ENCODE data around the gene FAM222A. TPM values are rescaled to one million over a fixed set of nuclear protein-coding genes. Genes with fewer than 3 reads are reported as not detected.

FAM222A gene
- total and polyA plus RNA-seq, 2 of the 8 experiments (the other 6 are each of a cell fraction or from before 2014, with no cell fraction given), result 0.94 to 1.1 TPM

DNA sequence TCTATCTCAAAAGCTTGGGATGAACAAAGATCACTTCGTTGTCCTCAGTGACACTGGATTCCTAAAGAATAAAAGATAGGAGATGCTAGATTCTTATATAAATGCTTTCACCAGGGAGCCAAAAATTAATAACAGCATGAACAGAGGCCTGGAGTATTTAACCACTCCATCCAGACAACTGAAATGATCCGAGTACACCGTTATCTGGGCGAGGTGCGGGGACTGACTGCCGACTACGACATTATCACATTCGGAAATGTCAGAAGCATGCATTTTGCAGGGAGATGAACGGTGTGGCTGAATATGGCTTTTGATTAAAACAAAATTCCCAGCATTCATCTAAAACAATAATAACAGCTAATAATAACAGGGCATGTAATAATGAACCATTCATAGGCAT is 63.0 kb downstream of the FAM222A start (continued):
- TF ChIP-seq, protein P1, sequence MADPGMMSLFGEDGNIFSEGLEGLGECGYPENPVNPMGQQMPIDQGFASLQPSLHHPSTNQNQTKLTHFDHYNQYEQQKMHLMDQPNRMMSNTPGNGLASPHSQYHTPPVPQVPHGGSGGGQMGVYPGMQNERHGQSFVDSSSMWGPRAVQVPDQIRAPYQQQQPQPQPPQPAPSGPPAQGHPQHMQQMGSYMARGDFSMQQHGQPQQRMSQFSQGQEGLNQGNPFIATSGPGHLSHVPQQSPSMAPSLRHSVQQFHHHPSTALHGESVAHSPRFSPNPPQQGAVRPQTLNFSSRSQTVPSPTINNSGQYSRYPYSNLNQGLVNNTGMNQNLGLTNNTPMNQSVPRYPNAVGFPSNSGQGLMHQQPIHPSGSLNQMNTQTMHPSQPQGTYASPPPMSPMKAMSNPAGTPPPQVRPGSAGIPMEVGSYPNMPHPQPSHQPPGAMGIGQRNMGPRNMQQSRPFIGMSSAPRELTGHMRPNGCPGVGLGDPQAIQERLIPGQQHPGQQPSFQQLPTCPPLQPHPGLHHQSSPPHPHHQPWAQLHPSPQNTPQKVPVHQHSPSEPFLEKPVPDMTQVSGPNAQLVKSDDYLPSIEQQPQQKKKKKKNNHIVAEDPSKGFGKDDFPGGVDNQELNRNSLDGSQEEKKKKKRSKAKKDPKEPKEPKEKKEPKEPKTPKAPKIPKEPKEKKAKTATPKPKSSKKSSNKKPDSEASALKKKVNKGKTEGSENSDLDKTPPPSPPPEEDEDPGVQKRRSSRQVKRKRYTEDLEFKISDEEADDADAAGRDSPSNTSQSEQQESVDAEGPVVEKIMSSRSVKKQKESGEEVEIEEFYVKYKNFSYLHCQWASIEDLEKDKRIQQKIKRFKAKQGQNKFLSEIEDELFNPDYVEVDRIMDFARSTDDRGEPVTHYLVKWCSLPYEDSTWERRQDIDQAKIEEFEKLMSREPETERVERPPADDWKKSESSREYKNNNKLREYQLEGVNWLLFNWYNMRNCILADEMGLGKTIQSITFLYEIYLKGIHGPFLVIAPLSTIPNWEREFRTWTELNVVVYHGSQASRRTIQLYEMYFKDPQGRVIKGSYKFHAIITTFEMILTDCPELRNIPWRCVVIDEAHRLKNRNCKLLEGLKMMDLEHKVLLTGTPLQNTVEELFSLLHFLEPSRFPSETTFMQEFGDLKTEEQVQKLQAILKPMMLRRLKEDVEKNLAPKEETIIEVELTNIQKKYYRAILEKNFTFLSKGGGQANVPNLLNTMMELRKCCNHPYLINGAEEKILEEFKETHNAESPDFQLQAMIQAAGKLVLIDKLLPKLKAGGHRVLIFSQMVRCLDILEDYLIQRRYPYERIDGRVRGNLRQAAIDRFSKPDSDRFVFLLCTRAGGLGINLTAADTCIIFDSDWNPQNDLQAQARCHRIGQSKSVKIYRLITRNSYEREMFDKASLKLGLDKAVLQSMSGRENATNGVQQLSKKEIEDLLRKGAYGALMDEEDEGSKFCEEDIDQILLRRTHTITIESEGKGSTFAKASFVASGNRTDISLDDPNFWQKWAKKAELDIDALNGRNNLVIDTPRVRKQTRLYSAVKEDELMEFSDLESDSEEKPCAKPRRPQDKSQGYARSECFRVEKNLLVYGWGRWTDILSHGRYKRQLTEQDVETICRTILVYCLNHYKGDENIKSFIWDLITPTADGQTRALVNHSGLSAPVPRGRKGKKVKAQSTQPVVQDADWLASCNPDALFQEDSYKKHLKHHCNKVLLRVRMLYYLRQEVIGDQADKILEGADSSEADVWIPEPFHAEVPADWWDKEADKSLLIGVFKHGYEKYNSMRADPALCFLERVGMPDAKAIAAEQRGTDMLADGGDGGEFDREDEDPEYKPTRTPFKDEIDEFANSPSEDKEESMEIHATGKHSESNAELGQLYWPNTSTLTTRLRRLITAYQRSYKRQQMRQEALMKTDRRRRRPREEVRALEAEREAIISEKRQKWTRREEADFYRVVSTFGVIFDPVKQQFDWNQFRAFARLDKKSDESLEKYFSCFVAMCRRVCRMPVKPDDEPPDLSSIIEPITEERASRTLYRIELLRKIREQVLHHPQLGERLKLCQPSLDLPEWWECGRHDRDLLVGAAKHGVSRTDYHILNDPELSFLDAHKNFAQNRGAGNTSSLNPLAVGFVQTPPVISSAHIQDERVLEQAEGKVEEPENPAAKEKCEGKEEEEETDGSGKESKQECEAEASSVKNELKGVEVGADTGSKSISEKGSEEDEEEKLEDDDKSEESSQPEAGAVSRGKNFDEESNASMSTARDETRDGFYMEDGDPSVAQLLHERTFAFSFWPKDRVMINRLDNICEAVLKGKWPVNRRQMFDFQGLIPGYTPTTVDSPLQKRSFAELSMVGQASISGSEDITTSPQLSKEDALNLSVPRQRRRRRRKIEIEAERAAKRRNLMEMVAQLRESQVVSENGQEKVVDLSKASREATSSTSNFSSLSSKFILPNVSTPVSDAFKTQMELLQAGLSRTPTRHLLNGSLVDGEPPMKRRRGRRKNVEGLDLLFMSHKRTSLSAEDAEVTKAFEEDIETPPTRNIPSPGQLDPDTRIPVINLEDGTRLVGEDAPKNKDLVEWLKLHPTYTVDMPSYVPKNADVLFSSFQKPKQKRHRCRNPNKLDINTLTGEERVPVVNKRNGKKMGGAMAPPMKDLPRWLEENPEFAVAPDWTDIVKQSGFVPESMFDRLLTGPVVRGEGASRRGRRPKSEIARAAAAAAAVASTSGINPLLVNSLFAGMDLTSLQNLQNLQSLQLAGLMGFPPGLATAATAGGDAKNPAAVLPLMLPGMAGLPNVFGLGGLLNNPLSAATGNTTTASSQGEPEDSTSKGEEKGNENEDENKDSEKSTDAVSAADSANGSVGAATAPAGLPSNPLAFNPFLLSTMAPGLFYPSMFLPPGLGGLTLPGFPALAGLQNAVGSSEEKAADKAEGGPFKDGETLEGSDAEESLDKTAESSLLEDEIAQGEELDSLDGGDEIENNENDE (IDR thresholded peaks at IDR 0.05; ENCODE audit: insufficient replicate concordance, low read length), result no peak
- TF ChIP-seq JUND (IDR thresholded peaks at IDR 0.05; ENCODE audit: low read length), result no peak
- TF ChIP-seq SP4 (IDR thresholded peaks at IDR 0.05; ENCODE audit: low read length), result no peak
- TF ChIP-seq RAD21 (IDR thresholded peaks at IDR 0.05 in 1 of 2, conservative IDR thresholded peaks at IDR 0.05 in 1 of 2; ENCODE audit: low read depth in 2 of 2, low read length in 2 of 2), result no peak
- no peak for TF ChIP-seq EP300 (IDR thresholded peaks at IDR 0.05; ENCODE audit: borderline replicate concordance in 1 of 2, low read depth in 2 of 2, low read length in 2 of 2)
- TF ChIP-seq SUZ12 (IDR thresholded peaks at IDR 0.05; ENCODE audit: low read length), result no peak
